Esophagus muscularis mucosa (tissue), 4 donors: ENCODE results near the gene THSD7A. TPM values are rescaled to one million over a fixed set of nuclear protein-coding genes. Genes with fewer than 3 reads are reported as not detected.
A peak's percentile ranks its signal among the peaks of the same experiment; 100 is the strongest.

Experiments used
- DNase-seq: peaks from one replicate; pipeline ENCODE4 v3.0.0-alpha.2; 2017; ENCODE audit errors: extremely low spot score
- H3K27ac ChIP-seq, 4 donors: fragments of 200-600 bp; sonication (generic); replicated peaks in 1 of 4; 1 replicate in 3 of 4; 2 replicates in 1 of 4; pipeline ENCODE4 v1.5.1; 2016 to 2019; ENCODE audit warnings: mild to moderate bottlenecking in 1 of 4
- H3K27me3 ChIP-seq, 4 donors: fragments of 200-600 bp; sonication (generic); one replicate each; pipeline versions ENCODE4 v1.5.1 to v1.6.0; 2016 to 2019
- H3K36me3 ChIP-seq, 4 donors: fragments of 200-600 bp; sonication (generic); one replicate each; pipeline ENCODE4 v1.5.1; 2016 to 2019
- H3K4me1 ChIP-seq, 4 donors: fragments of 200-600 bp; sonication (generic); one replicate each; pipeline ENCODE4 v1.5.1; 2016 to 2019
- H3K4me3 ChIP-seq, 4 donors: fragments of 200-600 bp; sonication (generic); 1 replicate in 2 of 4; 2 replicates in 2 of 4; pipeline ENCODE4 v1.5.1; 2016 to 2019; ENCODE audit warnings: mild to moderate bottlenecking in 4 of 4, moderate library complexity in 1 of 4
- H3K9me3 ChIP-seq, 4 donors: fragments of 200-600 bp; sonication (generic); 1 replicate in 3 of 4; 2 replicates in 1 of 4; pipeline ENCODE4 v1.5.1; 2016 to 2019
- CTCF ChIP-seq, 3 experiments: fragments of 200-600 bp in 2 of 3; fragments of 450-650 bp in 1 of 3; sonication (generic) in 2 of 3; IDR thresholded peaks; one replicate each; pipeline ENCODE4 v1.5.1; 2017 to 2019; ENCODE audit warnings: antibody characterized with exemption in 3 of 3, mild to moderate bottlenecking in 2 of 3, moderate library complexity in 1 of 3
- EP300 ChIP-seq: sonication (generic); formaldehyde crosslinking; IDR thresholded peaks from one replicate; pipeline ENCODE4 v1.6.1; 2017; ENCODE audit warnings: antibody characterized with exemption
- POLR2A ChIP-seq: fragments of 450-650 bp; IDR thresholded peaks from one replicate; pipeline ENCODE4 v1.6.1; 2017; ENCODE audit warnings: antibody characterized with exemption, moderate library complexity, mild to moderate bottlenecking, low read depth
- POLR2AphosphoS5 ChIP-seq, 2 donors: sonication (generic); formaldehyde crosslinking; IDR thresholded peaks; one replicate each; pipeline ENCODE4 v1.6.1; 2017; ENCODE audit warnings: antibody characterized with exemption in 2 of 2
- WGBS: methylation state at CpG from one replicate; pipeline ENCODE4 v1.1.5; 2018; 5-methylcytosine and 5-hydroxymethylcytosine counted together
- intact Hi-C: fragments of 100-400 bp; cut with DNase I; formaldehyde crosslinking; loops from one replicate; pipeline ENCODE4 v1.15.1; 2023
- total RNA-seq, 4 donors: library from RNA; depleted of rRNA; stranded (reverse); fragments of >200 nt; gene quantifications; one replicate each; pipeline versions ENCODE4 v1.1.0 to v1.2.1, GENCODE V29; 2016

THSD7A gene
- total RNA-seq, 4 donors from 2014 or later, result 1.2 to 3.8 (median 2.8) TPM

- no peaks in the 10 kb centered on the region for H3K9me3 ChIP-seq
- intact Hi-C loops, result no loop called here
- H3K4me3 ChIP-seq, result no peak overlapping the region
- TF ChIP-seq CTCF (IDR thresholded peaks at IDR 0.05) (no peak), EP300 (no peak)
- 87% methylated on average over 2 of the region's 2 CpGs for WGBS
- no peak overlapping the region for H3K27ac ChIP-seq
- no peak for DNase-seq
- H3K4me1 ChIP-seq, result peaks cover 0 to 6% (median 0%) of the 10 kb centered on the region in 4 donors
- H3K36me3 ChIP-seq, result no peaks in the 10 kb centered on the region
- H3K27me3 ChIP-seq, result no peaks in the 10 kb centered on the region
Measured at GRCh38 chr7:11345621-11346020, 486.4 kb downstream of the THSD7A start.

GRCh38 chr7:11343818-11344413, 488.1 kb downstream of the THSD7A start:
- DNase-seq, result no peak
- no peak overlapping the region for H3K27ac ChIP-seq
- WGBS, result 15% methylated on average over 10 of the region's 10 CpGs

GRCh38 chr7:11343136-11343535, 488.9 kb downstream of the THSD7A start:
- DNase-seq, result no peak
- H3K9me3 ChIP-seq, result no peaks in the 10 kb centered on the region
- intact Hi-C loops, result no loop called here

More at GRCh38 chr7:11343818-11344413, 488.1 kb downstream of the THSD7A start:
- Histone ChIP-seq H3K9me3 (no peaks in the 10 kb centered on the region), H3K4me3 (peak overlapping the region in 1 of 4 donors; percentile 21), H3K4me1 (peaks cover 0 to 6% (median 0%) of the 10 kb centered on the region in 4 donors), H3K27me3 (no peaks in the 10 kb centered on the region), H3K36me3 (no peaks in the 10 kb centered on the region)
- intact Hi-C loops, result no loop called here
- no peak for TF ChIP-seq POLR2AphosphoS5 (IDR thresholded peaks at IDR 0.05)
- TF ChIP-seq CTCF (IDR thresholded peaks at IDR 0.05), result peak; percentile 60 to 77 (median 71)
- no peak for TF ChIP-seq POLR2A

GRCh38 chr7:11341285-11341944, 490.6 kb downstream of the THSD7A start:
- Histone ChIP-seq H3K9me3 (no peaks in the 10 kb centered on the region), H3K27ac (no peak overlapping the region), H3K27me3 (no peaks in the 10 kb centered on the region), H3K4me1 (peaks cover 0 to 6% (median 0%) of the 10 kb centered on the region in 4 donors), H3K4me3 (no peak overlapping the region), H3K36me3 (no peaks in the 10 kb centered on the region)
- no peak for DNase-seq
- WGBS, result 19% methylated on average over 4 of the region's 4 CpGs
- intact Hi-C loops, result no loop called here
- TF ChIP-seq POLR2AphosphoS5 (IDR thresholded peaks at IDR 0.05), result no peak
- TF ChIP-seq CTCF (IDR thresholded peaks at IDR 0.05), result peak in 1 of 3 experiments; percentile 33

More at GRCh38 chr7:11343136-11343535, 488.9 kb downstream of the THSD7A start:
- H3K4me1 ChIP-seq, result peaks cover 0 to 6% (median 0%) of the 10 kb centered on the region in 4 donors
- TF ChIP-seq CTCF (IDR thresholded peaks at IDR 0.05) (no peak), POLR2A (no peak), POLR2AphosphoS5 (IDR thresholded peaks at IDR 0.05) (no peak), EP300 (no peak)
- no peaks in the 10 kb centered on the region for H3K27me3 ChIP-seq
- no peak overlapping the region for H3K27ac ChIP-seq
- no peak overlapping the region for H3K4me3 ChIP-seq
- H3K36me3 ChIP-seq, result no peaks in the 10 kb centered on the region
